GM19324 (cell line): ENCODE data around the gene MAP6.

ENCODE experiments used
- ATAC-seq: cut with Tn5 transposase; IDR thresholded peaks from one replicate; pipeline ENCODE4 v1.9.1; 2021; ENCODE audit warnings: mild to moderate bottlenecking, moderate library complexity; ENCODE audit not compliant: unreplicated experiment, low FRiP score

MAP6 gene

DNA sequence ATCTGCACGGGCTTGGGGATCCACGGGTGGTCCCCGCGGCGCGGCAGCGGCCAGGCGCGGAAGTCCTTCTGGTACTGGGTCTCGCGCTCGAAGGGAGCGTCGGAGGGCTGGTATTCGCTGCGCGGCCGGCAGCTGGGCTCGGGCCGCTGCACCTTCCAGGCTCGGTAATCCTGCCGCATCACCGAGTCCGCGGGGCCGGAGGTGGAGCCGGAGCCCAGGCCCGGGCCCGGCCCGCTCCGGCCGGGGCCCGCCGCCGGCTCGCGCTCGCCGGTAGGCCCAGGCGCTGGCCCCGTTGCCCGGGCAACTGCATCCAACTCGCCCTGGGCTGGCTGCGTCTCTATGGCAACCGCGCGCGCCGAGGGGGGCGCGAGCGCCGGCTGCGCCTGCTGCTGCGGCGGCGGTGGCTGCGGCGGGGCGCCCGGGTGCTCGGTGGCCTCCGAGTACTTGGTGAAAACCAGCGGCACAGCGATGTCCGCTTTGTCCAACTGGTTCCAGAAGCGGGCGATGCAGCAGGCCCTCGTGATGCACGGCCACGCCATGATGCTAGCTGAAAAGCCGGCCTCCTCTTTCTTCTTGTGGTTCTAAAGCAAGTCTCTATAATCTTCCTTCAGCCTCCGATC lies 897 bp downstream of the MAP6 start:
- no peak for ATAC-seq

DNA sequence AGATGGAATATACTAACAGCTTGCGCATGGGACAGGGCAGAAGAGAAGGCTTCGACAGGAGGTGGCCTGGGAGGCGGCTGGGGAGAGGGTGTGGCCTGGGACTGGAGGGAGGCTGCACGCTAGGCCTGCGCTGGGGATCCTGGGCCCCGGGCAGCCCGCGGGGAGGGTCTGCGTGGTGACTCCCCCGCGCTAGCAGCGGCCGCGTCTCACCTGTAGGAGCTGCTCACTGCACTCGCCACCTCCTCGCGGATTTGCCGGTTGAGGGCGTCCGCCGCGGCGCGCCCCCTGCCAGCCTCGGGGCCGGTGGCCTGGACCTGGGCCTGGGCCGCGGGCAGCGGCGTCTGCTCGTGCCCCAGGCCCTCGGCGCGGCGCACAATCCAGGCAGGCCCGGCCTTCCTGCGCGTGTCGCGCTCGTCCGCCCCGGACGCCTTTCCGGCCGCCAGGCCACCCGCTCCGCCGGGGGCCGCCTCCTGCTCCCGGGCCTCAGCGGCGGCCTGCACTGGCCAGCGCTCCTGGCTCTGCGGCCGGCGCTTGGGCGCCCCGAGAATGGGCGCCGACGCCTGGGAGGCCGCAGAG lies 1.5 kb downstream of the MAP6 start:
- no peak for ATAC-seq

DNA sequence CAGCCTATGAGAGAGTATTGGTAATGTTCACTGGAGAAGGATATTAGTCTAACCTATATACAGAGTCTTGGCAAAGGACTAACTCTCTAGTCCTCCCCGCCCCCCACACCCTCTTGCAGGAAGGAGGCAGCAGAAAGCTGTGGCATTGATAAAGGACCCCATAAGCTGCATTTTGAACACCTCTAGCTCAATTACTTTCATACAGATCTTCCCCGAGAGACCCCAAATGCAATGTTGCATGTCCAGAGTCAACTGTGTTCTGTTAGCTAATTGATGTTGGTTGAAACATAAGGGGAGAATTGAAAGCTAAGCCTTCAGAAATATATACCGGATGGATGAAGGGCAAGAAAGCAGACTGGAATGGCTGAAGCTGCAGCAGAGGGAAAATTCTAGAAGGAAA lies 2.8 kb downstream of the MAP6 start:
- ATAC-seq = no peak

DNA sequence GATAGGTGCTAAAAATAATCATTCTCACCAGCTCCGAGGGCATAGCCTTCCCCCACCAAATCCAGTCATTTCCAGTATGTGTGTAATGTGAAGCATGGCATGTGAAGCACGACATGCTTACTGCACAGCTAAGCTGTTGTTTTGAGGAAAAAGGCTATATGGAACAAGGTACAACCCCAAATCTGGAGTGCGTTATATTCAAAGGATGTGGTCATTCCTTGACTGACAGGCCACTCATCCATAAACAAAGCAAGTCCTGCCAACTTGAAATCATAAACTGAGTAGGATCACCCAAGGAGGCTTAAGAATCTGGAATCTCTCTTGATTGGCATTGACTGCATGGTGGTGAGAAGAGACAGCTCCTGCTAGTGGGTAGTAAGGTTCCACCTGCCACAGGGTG lies 3.7 kb downstream of the MAP6 start:
- no peak for ATAC-seq

DNA sequence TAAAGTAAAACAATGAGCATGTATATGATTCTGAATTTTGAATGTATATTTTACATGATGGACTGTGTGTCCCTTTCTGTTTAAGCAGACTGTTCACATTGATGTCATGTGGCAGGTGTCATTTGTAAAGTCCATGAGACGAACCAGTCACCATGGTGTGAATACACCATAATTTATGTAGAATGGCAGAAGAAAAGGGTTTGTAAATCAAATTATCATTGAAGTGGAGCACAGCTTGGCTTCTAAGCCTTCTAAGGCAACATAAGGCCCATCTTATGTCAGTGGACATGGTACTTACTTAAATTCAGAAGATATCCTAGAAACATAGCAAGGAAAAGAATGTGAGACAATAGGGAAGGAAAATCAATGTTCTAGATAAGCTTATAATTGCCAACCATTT lies 4.4 kb downstream of the MAP6 start:
- no peak for ATAC-seq

DNA sequence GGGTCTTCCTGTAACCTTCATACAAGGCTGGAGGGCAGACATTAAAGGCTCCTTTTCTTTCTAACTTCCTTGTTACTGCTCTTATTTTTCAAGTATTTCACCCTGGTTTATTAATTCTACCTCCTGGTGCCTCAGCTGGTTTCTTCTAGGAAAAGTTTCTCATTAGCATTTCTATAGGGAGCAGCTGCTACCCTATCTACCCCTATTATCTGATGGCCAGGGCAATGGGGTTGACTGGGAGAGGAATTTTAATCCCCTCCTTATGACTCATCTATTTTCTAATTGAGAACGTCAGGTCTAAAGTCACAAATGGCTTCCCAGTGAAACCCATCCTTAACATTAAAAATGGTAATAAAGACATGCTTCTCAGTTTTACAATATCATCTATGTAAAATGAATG lies 5.0 kb downstream of the MAP6 start:
- ATAC-seq = no peak

DNA sequence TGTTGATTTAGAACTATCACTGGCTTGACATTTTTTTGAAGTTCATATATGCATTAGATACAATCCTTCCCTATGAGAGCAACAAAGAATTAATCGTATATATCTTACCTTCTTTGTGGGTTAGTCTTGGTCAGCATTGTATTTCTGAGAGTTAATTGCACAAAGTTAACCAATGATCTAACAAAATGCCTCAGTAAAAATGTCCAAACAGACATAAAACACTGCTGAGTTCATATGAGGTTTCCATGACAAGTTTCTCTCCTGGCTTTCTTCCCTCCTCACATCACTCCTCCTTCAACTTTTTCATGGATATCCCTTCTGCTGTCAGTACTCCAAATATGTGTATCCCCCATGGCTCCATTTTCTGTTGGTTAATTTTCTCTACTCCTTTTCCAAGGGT lies 9.0 kb downstream of the MAP6 start:
- no peak for ATAC-seq

DNA sequence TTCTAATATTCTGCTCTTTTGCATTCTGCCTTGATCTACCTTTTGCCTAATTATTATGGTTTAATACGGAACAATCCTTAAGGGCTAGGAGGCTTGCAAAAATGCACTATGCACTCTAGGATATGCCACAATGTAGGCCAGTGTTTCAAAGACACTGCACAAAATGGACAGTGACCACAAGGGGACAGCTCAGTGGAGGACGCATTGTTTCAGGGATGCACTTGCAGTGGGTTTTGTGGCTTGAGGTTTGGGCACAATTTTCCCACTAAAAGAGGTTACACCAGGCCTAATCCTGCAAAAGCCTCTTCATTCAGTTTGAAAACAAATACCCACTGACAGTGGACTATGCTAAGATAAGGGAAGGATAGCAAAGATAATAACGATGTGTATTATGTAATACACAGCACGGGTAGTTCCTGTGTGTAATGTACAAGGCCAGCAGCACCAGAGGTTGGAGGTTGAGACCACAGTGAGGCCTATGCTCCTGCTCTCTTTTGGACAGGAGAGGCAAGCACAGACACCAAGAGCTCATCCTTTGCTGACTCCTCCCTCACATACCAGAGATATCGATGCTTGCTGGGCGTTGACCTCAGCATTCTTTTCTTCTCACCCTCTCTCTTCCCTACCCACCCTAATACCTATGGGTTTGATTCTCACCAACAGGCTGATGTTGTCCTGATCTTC lies 12.7 kb downstream of the MAP6 start:
- ATAC-seq = no peak

DNA sequence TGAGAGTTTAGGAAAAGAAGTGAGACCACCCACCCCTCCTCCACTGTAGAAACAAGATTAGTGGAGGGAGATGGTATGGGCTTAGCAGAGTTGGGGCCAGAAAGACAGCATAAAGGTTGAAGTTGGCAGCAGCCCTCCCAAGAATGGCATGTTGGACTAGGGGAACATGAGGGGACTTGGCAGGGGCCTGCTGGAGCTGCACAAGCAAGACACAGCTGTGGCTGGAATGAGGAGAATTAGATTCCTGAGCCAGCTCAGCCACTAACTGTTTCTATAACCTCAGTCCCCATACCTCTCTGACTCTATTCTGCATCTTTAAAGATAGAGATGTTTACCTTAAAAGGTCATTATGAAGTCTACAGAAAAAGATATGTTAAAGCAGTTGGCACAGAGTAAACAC lies 13.2 kb downstream of the MAP6 start:
- ATAC-seq = no peak

DNA sequence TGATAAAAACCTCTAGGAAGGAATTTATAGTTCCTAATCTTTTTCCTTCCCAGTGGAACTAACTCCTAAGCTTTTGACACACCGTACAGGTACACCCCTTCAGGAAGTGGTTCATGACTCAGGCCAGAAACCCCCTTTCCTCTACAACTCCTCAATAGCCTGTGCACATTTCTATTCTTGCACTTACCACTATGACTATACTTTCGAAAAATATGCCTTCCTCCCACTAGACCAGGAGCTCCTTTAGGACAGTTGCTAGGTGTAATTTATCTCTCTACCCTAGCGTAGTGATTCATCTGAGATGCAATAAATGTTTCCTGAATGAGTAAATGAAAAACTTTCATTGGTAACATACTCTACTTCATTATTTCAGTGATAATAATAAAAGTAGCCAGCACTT lies 14.5 kb downstream of the MAP6 start:
- ATAC-seq = no peak

DNA sequence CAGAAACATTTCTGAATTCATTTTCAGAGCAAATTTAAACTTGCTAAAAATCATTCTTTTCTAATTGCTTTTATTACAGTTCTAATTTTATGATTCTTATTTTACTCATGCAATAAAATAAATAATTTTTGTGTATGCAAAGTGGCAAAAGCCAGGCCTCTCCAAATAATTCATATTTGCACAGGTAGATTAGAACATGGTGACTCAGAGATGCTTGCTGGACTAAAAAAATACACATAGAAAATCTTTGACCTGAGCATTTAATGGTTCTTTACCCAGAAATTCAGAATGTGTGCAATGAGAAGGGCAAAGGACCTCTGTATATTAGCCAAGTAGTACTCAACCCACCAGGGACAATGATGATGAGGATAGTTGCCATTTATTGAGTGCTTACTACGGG lies 15.3 kb downstream of the MAP6 start:
- no peak for ATAC-seq

DNA sequence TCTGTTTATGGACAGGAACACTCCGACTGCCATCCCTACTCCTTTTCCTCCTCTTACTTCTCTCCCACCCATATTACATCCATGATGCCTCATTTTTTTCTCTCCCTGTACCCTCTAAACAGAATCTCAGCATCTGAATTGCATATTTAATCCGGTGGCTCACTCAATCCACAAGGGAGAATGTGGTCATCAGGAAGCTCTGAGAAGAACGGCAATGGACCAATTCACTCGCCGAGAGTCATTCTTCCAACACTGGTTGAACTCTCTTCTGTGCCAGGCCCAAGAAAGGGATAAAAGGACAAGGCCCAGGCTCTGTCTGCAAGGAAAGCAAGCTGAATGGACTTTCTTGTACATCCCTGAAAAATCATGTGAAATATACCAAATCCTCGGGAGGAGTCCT lies 15.9 kb downstream of the MAP6 start:
- no peak for ATAC-seq

DNA sequence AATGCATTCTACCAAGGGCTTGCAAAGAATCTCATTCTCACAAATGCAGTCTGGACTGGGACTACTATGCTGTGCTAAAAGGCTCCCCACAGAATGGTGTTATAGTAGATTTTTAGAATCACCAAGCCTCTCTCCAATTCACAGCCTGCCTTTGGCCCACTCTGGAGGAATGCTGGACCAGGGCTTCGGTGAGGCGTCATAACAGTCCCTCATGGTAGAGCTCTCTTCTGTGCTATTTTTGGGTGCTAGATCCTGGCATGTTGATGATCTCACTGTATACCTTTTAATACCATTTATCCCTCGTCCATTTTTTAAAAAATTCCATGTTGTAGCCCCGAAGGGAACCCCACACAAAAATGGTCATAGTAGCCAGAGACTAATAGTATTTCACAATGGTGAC lies 17.6 kb downstream of the MAP6 start:
- no peak for ATAC-seq

DNA sequence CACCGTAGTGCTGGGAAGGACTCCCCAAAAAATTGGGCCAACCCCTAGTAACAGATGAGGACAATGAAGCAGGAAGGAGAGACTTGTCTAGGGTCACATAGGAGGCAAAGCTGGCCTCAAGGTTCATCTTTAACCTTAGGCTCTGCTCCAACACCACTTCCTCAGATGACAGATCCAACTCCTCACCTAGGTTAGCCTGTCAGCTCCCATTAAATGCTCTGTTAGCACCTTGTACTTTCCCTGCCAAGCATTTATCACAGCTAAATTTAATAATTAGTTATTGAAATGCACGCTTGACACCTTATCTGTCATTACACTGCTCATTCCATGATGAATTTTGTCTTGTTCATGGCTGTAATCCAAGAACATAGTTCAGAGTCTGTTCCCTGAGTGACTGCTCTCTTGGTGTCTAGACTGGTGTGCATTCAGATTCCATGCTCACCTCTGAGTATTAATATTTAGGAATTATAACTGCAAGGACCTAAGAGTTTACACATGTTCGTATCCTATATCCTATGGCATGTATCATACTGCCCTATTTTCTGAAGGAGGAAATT lies 18.6 kb downstream of the MAP6 start:
- ATAC-seq = no peak

DNA sequence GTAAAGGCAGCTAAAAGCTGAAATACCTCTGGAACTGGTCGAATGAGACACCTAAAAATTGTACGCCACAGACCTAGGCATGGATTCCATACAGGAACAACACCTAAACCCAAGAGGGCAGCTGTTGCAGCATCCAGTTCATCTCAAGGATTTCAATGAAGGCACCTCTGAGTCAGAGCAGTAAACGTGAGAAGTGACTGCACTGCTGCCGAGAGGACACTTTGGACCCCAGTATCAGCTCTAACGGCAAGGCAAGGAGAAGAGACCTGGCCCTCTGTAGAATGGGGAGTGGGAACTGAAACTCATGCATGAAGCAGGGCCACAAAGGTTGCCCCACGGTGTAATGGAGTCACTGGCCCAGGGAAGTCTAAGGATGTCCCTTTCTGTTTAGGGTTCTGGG lies 23.9 kb downstream of the MAP6 start:
- no peak for ATAC-seq

DNA sequence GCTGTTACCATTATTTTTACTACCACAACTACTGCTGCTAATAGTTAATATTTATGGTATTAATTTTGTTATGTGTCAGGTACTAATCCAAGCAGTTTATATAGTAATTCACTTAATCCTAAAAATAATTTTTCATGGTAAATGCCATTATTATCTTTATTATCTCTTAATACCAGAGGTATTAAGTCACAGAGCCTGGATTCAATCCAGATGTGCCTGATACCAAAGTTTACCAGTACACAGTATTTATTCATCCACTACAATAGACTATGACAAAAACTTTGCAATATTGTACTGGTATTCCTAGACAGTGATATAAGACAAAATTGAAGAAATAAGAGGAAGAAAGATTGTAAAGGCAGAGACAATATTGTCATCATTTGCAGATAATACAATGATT lies 24.5 kb downstream of the MAP6 start:
- no peak for ATAC-seq

DNA sequence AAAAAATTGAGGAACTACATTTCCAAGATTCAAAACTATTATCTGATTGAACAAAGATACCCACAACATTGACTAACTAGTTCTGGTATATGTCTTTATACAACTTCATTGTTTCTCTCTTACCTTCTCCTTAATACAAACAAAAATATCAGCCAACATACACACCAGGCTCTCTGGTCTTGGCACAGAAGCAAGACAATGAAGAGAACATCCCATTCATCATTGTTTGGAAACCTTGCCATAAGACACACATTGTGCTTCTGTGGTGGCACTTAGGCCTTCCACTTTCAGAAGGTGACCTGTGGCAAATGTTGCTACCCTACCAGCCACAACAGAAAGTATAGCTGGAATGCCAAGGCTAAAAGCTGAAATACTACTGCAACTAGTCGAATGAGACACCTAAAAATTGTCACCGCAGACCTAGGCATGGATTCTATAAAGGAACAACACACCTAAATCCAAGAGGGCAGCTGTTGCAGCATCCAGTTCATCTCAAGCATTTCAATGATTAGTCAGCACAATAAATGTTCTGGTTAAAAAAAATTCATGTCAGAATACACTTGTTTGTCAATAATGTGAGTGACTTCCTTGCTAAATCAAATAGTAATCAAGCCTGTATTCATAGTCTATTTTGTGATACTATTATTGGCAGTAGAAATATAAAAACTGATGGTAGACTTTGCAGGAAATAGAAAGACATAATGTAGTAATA lies 26.3 kb downstream of the MAP6 start:
- ATAC-seq = no peak

DNA sequence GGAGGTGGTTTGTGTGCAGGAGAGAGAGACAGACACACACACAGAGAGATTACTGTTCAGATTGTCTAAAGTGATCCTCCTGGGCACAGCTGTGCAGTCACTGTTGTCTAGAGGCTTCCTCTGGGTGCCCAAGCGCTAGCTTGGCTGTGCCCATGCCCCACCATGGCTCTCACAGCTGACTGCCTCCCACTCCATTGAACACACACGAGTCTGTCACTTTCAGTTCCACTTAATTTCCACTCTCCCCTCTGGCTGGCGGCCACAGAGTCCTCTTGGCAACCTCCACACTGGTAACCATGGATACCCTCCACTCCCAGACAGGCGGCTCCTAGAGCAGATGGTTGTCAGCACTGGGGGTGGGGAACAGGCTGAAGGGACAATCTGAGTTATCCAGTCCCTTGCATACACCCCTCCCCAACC lies 29.1 kb downstream of the MAP6 start:
- no peak for ATAC-seq

DNA sequence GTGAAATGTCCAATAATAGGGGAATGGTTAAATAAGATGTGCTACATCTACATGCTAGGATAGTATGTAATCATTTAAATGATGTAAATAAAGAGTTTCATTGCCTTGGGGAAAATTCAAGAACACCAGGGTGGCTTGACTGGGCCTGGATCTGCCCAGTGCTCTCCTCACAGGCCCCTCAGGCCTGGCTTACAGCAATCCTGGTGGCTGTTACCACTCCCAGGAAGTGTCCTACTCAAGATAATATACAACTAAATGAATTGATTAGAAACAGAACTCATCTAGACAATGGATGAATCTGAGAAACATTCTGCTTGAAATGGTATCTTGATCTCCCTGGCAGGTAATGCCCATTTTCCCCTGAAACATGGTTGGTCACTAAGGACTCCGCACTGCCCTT lies 30.8 kb downstream of the MAP6 start:
- no peak for ATAC-seq

DNA sequence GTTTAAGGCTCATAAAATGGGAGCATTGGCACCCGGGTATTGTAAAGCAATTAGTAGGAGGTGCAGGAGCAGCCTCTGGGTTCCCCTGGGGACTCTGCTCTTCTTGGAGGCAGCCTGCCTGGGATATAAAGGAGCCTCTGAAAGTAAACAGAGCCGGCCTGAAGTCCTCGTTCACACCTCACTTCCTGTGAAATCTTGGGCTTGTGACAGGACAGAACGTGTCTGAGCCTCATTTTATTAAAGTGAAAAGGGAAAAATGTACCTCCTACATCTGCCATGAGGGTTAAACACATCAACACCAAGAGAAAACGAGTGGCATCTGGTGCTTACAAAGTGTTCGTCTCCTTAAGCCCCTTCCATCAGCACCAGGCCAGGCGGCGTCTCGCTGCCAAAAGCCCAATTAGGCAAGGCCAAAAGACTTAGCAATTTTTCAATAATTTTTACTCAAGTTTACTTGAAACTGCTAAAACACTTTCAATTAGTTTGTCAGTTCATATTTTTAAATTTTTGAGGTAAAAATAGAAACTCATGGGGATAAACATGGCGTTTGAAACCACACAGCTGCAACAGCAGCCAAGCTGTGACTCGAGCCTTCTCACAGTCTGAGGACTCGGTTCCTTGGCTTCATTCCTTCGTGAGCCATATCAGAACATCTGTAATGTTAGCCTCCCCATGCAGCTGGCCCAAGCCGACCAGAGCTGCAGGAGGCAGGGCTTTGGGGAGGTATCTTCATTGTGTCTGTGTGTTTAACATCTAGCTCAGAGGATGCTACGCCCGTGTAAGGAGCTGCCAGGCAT lies 33.6 kb downstream of the MAP6 start:
- ATAC-seq = no peak
